Measurements from ENCODE around the gene KIF1B.

DNA sequence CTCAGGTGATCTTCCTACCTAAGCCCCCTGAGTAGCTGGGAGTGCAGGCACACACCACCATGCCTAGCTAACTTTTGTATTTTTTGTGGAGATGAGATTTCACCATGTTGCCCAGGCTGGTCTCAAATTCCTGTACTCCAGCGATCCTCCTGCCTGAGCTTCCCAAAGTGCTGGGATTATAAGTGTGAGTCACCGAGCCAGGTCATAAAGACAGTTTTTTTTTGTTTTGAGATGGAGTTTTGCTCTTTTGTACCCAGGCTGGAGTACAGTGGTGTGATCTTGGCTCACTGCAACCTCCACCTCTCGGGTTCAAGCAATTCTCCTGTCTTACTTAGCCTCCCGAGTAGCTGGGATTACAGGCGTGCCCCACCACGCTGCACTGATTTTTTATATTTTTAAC is 42.1 kb downstream of the KIF1B start:
- TF ChIP-seq, protein P1, sequence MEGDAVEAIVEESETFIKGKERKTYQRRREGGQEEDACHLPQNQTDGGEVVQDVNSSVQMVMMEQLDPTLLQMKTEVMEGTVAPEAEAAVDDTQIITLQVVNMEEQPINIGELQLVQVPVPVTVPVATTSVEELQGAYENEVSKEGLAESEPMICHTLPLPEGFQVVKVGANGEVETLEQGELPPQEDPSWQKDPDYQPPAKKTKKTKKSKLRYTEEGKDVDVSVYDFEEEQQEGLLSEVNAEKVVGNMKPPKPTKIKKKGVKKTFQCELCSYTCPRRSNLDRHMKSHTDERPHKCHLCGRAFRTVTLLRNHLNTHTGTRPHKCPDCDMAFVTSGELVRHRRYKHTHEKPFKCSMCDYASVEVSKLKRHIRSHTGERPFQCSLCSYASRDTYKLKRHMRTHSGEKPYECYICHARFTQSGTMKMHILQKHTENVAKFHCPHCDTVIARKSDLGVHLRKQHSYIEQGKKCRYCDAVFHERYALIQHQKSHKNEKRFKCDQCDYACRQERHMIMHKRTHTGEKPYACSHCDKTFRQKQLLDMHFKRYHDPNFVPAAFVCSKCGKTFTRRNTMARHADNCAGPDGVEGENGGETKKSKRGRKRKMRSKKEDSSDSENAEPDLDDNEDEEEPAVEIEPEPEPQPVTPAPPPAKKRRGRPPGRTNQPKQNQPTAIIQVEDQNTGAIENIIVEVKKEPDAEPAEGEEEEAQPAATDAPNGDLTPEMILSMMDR (IDR thresholded peaks at IDR 0.05) = no peak
- TF ChIP-seq, protein P2, sequence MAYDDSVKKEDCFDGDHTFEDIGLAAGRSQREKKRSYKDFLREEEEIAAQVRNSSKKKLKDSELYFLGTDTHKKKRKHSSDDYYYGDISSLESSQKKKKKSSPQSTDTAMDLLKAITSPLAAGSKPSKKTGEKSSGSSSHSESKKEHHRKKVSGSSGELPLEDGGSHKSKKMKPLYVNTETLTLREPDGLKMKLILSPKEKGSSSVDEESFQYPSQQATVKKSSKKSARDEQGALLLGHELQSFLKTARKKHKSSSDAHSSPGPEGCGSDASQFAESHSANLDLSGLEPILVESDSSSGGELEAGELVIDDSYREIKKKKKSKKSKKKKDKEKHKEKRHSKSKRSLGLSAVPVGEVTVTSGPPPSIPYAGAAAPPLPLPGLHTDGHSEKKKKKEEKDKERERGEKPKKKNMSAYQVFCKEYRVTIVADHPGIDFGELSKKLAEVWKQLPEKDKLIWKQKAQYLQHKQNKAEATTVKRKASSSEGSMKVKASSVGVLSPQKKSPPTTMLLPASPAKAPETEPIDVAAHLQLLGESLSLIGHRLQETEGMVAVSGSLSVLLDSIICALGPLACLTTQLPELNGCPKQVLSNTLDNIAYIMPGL (CRISPR knock-in tag; IDR thresholded peaks at IDR 0.05) = no peak
- TF ChIP-seq, protein P3, sequence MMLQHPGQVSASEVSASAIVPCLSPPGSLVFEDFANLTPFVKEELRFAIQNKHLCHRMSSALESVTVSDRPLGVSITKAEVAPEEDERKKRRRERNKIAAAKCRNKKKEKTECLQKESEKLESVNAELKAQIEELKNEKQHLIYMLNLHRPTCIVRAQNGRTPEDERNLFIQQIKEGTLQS (CRISPR knock-in tag; conservative IDR thresholded peaks at IDR 0.05) = no peak
- TF ChIP-seq, protein P4, sequence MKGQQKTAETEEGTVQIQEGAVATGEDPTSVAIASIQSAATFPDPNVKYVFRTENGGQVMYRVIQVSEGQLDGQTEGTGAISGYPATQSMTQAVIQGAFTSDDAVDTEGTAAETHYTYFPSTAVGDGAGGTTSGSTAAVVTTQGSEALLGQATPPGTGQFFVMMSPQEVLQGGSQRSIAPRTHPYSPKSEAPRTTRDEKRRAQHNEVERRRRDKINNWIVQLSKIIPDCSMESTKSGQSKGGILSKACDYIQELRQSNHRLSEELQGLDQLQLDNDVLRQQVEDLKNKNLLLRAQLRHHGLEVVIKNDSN (CRISPR knock-in tag; IDR thresholded peaks at IDR 0.05) = no peak
- TF ChIP-seq, protein P5, sequence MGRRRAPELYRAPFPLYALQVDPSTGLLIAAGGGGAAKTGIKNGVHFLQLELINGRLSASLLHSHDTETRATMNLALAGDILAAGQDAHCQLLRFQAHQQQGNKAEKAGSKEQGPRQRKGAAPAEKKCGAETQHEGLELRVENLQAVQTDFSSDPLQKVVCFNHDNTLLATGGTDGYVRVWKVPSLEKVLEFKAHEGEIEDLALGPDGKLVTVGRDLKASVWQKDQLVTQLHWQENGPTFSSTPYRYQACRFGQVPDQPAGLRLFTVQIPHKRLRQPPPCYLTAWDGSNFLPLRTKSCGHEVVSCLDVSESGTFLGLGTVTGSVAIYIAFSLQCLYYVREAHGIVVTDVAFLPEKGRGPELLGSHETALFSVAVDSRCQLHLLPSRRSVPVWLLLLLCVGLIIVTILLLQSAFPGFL (CRISPR knock-in tag; IDR thresholded peaks at IDR 0.05; ENCODE audit: borderline replicate concordance) = no peak
- TF ChIP-seq NR3C1 (CRISPR knock-in tag; conservative IDR thresholded peaks at IDR 0.05; ENCODE audit: low read depth) = no peak
